GM19395 (cell line): ENCODE results near the gene ZBTB25.
"Not testable (repeated sequence)": the region's sequence is repeated elsewhere in the genome, so short reads cannot be mapped to it uniquely, and the experiment has no call there.

Experiments used
- ATAC-seq: cut with Tn5 transposase; IDR thresholded peaks from one replicate; pipeline ENCODE4 v1.9.1; 2021; ENCODE audit warnings: mild to moderate bottlenecking, moderate library complexity; ENCODE audit not compliant: unreplicated experiment

ZBTB25 gene

DNA sequence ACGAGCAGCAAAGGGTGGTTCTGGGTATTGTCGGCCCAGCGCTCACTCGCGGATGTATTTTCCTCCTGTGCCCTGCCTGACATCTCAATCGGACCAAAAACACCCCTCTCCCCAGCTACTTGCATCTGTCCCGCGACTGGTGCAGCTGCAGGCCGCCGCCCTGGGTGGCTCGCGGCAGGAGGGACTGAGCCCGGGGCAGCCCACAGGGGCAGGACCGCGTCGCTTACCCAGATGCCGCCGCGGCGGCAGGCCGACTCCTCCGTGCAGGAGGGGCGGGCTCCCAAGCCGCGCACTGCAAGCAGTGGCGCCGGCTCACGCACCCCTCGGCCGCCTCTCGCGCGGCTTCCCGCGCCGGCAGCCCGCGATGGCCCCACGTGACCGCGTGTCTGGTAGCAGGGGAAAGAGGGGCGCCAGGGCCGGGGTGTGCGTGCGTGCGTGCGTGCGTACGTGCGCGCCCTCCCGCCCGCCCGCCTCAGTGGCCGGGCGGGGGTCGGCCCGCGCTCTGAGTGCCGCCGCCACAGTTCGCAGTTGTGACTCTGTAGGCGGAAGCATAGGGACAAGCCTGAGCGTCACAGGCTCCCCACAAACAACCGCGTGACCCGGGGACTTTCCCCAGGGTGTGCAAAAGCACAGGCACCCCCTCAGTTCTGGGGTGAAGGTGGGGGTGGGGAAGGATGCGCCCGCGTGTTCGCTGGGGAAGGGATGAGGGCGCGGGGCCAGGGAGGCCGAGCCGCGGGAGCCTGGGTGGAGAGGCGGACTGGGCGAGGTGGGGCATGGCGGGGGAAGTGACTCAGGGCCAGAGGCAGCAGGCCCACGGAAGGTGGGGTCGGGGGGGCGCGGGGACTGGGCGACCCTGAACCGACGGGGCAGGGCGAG lies at the start of gene ZBTB25:
Gene ZBTB25 (minus strand): TSS at position 405 of the 876 bp plus-strand sequence. CDS start 13,305 bp downstream, outside the sequence.
- peak; percentile 63 for ATAC-seq

DNA sequence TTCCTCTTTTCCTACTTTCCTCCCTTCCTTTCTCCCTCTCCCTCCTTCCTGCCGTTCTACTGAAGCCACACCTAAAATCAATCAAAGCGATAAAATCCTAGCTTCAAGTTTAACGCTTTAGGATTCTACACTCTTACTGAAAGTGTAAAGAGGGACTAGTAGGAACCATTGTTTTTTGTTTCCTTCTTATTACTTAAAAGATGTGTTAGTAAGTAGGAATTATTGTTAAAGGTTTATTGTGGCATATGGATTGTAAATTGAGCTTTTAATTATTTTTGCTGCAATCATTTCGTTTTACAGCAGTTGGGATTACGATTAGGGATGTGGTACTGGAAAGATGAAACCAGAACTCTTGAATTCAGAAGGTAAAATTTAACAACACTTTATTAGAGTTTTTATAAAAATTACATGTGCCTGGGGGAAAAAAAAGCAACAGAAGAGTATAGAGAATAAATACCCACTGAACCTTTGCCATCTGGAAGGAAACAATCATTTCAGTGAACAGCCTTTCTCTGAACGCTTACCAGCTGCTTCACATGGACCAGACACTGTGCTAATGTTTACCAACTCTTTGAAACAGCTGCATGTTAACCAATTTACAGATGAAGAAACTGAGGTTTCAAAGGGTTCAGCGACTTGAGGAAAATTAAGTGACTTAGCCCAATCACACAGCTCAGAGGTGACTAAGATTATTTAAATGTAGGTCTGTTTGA lies 47.1 kb upstream of the ZBTB25 start:
- no peak for ATAC-seq

GRCh38 chr14:64549791-64550620 lies 46.4 kb upstream of the ZBTB25 start, which contains the start of gene PPP1R36:
Gene PPP1R36, plus strand, starts transcription at chr14:64549961. Its CDS starts 37 bp downstream, at chr14:64549998.
- ATAC-seq = no peak

DNA sequence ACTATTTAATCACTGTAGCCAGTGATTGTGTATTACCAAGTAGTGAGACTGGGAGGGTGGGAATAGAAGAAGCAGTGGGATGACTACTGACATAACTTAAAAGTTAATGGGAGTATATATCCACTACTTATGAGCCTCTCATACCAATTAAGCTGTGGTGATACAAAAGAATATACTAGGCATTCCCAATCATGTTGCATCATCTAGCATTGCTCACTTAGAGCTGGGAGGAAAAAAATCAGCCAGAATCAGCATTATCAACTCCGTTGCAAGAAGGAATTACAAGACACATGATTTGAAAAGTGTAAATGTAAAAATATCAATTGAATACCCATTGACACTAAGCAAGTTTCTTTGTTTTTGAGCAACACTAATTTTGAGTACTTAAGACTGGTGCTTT lies 45.4 kb upstream of the ZBTB25 start:
- ATAC-seq = no peak

DNA sequence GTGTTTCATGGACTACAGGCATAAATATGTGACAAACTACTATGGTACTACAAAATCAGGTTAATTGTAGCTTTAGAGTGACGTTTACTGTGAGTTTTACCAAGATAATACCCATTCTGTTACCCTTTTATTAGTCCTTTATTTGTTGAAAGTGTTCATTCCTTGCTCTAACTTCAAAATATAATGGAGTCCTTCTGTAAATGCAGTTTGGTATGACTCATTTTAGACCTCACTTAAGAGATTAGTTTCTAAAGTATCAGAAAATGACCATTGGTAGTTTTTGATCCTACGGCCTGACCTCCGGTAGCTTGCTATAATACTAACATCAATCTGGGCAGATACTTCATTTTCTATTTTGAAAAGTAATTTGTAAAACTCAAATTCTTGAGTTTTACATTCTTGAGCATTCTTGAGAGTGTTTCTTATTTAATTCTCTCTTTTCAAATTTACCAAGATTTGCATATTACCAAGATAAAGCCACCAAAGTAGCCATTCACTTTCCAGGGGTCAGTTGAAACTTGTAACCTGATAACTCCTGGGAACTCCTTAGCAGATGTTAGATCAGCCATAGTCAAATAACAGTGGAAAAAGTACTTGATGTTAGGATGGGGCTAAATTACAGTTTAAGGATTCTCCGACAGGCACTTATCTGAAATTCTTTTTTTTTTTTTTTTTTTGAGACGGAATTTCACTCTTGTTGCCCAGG lies 41.1 kb upstream of the ZBTB25 start:
- ATAC-seq = no peak

DNA sequence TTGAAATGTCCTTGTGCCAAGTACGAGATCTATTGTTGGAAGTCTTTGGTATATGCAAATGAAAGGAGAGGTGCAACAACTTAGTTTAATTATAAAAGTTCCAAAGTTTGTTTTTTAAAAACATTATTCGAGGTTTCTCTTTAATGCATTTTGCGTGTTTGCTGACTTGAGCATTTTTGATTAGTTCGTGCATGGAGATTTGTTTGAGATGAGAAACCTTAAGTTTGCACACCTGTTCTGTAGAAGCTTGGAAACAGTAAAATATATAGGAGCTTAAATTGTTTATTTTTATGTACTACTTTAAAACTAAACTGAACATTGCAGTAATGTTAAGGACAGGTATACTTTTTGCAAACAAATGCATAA lies 39.2 kb upstream of the ZBTB25 start:
- no peak for ATAC-seq

DNA sequence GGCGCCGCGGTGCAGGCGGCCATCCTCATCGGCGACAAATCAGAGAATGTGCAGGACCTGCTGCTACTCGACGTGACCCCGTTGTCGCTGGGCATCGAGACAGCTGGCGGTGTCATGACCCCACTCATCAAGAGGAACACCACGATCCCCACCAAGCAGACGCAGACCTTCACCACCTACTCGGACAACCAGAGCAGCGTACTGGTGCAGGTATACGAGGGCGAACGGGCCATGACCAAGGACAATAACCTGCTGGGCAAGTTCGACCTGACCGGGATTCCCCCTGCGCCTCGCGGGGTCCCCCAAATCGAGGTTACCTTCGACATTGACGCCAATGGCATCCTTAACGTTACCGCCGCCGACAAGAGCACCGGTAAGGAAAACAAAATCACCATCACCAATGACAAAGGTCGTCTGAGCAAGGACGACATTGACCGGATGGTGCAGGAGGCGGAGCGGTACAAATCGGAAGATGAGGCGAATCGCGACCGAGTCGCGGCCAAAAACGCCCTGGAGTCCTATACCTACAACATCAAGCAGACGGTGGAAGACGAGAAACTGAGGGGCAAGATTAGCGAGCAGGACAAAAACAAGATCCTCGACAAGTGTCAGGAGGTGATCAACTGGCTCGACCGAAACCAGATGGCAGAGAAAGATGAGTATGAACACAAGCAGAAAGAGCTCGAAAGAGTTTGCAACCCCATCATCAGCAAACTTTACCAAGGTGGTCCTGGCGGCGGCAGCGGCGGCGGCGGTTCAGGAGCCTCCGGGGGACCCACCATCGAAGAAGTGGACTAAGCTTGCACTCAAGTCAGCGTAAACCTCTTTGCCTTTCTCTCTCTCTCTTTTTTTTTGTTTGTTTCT lies 38.6 kb upstream of the ZBTB25 start:
- ATAC-seq = no peak

- ATAC-seq = no peak
Observed at GRCh38 chr14:64541261-64541971, 37.8 kb upstream of the ZBTB25 start.

DNA sequence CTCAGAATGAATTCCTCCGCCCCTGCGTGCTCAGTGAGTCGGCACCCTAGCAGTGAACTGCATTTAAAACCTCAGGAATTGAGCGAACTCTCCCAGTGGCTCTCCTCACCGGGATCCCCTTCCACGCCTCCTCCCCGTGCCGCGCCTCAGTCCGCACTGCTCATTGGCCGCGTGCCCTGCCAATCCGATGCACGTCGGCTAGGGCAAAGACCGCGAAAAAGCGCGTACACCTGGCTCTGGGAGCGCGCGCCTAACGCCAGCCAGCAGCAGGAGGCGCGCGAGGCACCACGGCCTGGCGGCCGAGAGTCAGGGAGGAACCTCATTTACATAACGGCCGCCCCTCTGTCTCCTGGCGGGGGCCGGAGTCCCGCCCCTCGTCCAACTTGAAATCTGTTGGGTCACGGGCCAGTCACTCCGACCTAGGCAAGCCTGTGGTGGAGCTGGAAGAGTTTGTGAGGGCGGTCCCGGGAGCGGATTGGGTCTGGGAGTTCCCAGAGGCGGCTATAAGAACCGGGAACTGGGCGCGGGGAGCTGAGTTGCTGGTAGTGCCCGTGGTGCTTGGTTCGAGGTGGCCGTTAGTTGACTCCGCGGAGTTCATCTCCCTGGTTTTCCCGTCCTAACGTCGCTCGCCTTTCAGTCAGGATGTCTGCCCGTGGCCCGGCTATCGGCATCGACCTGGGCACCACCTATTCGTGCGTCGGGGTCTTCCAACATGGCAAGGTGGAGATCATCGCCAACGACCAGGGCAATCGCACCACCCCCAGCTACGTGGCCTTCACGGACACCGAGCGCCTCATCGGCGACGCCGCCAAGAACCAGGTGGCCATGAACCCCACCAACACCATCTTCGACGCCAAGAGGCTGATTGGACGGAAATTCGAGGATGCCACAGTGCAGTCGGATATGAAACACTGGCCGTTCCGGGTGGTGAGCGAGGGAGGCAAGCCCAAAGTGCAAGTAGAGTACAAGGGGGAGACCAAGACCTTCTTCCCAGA lies 36.9 kb upstream of the ZBTB25 start, which contains the start of gene HSPA2:
Gene HSPA2 (plus strand): TSS at position 534 of the 995 bp plus-strand sequence. CDS start 109 bp downstream, at position 643.
- ATAC-seq = peak; percentile 97

GRCh38 chr14:64536488-64537245 lies 33.0 kb upstream of the ZBTB25 start:
- ATAC-seq = no peak

DNA sequence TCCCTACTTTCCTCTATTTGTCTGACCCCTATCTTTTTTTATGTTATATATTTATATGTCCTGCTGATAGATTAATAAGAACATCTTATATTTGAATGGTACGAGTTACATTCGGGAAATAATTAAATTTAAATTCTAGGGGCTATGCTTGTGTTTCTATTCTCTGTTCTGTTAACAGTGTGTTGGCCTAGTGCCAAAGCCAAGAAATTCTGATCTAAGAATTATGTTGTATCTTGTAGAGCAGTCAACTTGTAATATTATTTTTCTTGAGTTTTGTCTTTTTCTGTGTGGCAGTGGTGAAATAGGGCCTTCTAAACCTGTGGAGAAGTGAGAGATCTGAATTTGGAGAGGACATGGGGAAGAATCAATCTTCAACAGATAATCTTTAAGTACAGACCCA lies 27.9 kb upstream of the ZBTB25 start:
- ATAC-seq = no peak

DNA sequence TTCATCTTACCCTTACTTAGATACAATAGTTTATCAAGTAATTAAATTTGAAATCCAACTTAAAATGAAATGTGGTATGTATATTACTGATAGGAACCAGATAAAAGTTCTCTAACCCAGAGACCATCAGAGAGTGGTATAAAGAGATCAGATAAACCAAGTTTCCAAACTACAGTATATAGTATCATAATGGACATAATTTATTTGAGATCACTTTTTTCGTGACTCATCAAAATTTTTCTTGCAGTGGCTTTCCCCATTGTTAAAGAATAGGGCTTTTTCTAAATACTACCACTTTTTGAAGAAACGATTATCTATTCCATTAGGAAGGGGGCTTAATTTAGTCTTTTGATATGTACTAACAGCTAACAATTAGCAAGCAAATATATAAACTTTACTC lies 21.7 kb upstream of the ZBTB25 start:
- ATAC-seq = no peak

- ATAC-seq = no peak
Observed at GRCh38 chr14:64522591-64523355, 19.1 kb upstream of the ZBTB25 start.

DNA sequence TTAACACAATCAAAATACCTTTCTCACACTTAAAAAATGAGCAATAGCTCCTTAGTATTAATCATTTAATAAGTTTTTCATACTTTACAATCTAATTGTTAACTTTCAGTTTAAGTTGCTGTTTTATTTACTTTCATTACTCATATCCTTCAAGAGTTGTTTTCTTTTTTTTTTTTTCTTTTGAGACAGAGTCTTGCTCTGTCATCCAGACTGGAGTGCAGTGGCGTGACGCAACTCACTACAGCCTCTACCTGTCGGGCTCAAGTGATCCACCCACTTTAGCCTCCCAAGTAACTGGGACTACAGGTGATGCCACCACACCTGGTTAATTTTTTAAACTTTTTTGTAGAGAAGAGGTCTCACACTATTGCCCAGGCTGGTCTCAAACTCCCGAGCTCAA lies 17.1 kb upstream of the ZBTB25 start:
- no peak for ATAC-seq

DNA sequence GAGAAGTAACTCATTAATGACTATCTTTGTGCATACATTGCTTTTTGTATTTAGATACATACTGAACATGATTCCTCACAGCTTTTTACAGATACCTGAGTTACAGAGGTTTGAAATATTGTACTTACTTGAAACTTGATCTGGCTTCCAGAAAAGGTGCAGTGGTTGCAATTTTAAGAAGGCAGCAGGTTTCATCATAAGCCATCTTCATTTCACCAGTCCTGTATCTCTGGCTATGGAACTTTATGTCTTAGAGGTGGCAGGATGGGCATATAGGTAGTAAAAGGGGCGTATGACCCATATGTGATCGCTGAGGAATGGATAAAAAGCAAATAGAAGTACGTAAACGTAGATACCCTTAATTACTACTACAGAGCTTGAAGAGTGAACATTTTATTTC lies 14.6 kb upstream of the ZBTB25 start:
- ATAC-seq = no peak

- not testable (repeated sequence) for ATAC-seq
Observed at GRCh38 chr14:64517667-64518066, 14.0 kb upstream of the ZBTB25 start.
